HG03575 (cell line): ENCODE data around the gene CAST.

Source experiments
- ATAC-seq: cut with Tn5 transposase; IDR thresholded peaks from one replicate; pipeline ENCODE4 v1.9.1; 2021; ENCODE audit not compliant: unreplicated experiment, insufficient number of reproducible peaks, low FRiP score; ENCODE audit errors: extremely low read depth

CAST gene

DNA sequence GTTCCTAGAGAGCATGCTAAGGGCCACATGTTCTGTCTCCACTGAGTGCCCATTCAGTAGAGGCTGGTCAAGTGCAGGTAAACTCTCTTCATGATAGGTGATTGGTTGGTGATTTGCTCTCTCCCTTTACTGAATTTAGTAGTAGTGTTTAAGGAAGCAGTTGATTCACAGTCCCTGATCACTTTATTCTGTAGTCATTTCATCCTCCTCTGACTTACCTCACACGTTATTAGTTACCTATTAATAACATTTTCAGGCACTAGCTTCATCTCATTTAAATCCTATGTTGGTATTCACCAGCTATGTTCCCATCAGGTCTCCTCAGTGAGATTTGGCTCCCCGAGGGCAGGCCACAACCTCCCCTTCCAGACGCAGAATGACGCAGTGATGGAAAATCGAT lies 93.7 kb downstream of the CAST start:
- ATAC-seq, result no peak

DNA sequence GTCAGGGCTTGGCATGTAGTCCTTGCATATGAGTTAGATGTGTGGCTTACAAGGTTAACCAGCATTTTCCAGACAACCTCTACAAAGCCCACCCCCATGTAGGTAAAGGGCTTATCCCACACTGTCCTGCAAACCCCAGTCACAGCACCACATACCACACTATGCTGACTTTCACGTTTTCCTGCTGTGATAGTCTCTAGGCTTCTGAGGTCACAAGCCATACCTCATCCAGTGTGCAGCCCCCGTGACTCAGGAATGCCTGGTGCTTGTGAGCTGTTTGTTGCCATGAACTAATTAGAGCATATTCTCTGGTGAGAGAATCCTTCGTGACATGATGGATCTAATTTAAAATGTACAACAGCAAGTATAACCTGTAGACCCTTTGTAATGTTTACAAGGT lies 94.8 kb downstream of the CAST start:
- ATAC-seq, result no peak

DNA sequence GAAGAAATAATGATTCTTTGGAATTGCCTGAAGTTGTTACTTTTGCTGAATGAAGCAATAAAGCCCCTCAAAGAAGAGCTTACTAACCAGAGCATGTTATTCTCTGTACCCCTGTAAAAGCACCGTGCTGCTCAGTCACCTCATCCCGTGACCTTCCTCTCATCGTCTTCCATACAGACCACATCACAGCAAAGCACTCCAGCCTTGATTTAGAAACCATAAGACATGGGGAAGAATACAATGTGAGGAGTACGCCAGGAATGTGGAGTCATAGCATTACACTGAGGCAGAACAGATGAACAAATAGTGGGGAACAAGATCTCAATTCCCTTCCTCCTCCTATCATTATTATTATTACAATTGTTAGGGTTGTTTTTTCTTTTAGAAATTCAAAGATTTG lies 96.4 kb downstream of the CAST start:
- ATAC-seq, result no peak

DNA sequence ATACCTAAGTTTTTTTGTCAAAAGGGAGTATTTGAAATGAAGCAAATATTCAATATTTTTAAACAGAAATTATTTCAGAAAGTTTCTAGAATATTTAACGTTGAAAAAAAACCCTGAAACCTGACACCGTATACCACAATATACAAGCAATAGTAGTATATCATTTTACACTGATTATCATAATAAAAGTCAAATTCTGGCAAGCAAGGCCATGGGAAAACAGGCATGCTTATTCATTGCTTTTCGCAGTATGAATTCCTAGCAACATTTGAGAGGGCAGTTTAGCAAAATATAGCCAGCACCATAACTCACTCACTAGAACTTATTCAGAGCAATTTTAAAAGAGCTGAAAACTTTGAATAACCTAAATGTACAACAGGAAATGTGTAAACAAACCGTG lies 99.4 kb downstream of the CAST start:
- no peak for ATAC-seq

DNA sequence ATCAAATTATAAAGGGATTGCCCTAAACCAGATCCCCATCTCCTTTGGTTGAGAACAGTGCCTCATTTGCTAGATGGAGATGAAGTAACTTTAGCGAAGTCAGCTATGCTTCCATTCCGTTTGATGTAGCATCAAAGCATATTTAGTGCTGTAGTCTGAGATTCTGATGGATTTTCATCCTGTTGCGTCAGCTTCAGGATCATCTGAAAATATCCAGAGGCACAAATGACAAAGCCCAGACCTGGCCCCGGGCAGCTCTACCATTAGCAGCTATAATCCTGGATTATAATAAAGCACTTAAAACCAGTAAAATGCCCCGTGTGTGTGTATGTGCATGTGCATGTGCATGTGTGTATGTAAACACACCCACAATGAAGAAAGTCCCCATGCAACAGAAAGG lies 100.8 kb downstream of the CAST start:
- no peak for ATAC-seq

DNA sequence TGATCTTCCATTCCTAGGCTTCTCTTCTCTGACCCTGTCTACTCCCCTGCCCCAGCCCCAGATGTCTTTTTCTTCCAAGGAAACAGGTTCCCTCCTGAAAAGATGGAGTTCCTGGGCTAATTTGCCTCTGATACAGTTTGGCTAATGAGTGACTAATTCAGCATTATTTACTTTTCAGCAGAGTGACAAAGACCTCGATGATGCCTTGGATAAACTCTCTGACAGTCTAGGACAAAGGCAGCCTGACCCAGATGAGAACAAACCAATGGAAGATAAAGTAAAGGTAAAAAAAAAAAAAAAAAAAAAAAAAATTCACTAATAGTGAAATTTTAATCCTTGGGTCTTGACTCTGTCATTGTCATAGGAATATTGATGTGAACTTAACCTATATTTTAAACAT lies 102.9 kb downstream of the CAST start:
- ATAC-seq, result no peak

DNA sequence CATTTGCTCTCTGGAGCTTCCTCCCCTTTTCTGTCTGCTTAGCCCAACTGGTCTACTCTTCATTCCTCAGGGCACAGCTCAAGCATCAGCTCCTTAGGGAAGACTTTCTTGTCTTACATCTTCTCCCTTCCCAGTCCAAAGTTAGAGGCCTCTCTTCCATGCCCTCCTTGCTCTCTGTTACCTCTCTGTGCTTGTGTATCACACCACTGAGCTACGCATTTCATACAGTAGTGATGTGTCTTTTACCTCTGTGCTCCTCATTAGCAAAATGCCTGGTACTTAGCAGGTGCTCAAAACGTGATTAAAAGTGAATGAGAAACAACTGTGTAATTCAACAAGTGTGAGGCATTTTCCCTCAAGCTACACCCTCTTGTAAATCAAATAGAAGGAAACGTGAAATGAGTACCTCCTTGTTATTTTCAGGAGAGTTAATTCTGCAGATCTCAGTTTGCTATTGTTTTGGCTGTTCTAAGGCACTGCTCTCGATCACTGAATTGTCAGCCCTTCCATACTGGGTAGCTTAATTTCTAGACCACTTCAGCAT lies 106.6 kb downstream of the CAST start:
- no peak for ATAC-seq

DNA sequence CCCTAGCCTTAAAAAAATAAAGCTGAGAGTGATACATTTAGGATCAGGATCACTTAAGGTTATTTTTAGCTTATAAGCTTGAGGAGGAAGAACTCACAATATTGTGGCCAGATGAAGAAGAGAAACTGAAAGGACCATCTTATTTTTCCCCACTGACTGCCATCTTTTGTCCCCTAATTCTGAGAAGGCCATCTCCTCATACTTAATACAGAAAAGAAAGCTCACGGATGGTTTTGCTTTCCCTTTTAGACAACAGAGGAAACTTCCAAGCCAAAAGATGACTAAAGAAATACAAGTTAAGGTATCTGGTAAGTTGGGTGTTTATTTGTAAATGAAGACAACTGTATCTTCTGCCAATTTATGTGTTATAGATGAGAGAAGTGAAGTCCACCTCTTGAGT lies 109.2 kb downstream of the CAST start:
- ATAC-seq, result no peak

DNA sequence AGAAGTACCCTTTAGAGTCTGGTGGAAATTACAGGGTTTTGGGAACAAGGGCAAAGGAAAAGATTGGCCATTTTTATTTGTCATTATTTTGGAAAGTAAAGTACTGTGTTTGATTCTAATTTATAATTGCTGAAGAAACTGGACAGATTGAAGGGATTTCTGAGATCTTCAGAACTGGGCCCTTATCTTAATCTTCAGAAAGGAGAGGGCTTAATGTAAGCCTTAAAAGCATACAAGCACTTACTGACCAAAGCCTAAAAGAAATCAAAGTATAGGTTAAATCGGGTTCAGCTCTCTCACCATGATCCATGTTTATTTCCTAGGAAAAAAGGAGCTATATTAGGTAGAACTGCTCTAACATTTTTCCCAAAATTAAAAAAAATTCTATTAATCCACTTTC lies 109.9 kb downstream of the CAST start:
- ATAC-seq, result no peak

DNA sequence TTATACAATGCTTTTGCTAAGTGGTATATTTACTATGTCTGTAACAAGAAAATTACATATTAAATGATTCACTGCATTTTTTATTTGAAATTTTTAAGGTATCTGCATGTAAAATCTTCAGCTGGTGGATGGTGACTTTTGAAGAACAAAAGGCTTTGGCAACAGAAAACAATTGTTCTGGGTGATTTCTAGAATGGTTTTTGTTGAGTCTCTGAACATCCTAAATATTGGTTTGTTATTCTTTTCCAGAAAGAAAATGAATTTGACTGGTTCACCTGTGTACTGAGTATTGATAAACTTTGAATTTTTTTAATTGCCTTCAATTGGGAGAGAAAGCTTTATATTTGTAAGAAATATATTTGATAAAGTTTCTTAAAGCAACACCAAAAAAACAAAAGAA lies 110.4 kb downstream of the CAST start:
- no peak for ATAC-seq

DNA sequence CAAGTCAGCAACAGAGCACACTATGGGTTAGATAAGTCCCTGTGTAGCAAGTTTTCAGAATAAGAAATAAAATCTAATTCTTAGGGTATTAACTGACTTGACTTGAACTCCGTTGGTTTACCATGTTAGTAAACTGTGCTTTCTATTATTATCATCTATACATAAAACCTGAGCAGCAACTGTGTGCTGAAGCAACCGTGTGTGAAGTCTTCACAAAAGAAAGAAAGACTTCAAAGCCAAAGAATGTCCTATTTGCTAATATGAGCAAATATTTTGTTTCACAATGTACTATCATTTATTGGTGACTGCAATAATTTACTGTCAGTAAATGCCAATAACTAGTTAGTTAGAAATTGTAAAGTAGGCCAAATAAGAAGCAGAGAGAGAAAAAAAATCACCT lies 112.9 kb downstream of the CAST start:
- no peak for ATAC-seq

DNA sequence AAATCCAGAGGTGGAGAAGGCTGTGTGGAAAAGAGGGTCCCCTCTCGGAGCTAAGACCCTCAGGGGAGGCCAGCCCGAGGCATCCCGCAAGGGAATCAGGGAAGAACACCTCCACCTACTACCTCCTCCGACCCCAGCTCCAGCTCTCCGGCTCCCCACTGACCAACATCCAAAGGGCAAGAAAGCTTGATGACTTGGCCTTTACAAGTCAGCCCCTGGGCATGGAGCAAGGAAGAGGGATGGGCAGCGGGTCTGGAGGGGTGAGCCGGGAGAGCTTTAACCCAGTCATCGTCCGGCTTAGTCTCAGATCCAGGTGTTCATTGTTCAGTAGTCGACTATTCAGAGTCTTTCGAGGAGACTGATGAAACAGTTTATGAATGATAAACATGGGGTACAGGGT lies 113.5 kb downstream of the CAST start:
- no peak for ATAC-seq

DNA sequence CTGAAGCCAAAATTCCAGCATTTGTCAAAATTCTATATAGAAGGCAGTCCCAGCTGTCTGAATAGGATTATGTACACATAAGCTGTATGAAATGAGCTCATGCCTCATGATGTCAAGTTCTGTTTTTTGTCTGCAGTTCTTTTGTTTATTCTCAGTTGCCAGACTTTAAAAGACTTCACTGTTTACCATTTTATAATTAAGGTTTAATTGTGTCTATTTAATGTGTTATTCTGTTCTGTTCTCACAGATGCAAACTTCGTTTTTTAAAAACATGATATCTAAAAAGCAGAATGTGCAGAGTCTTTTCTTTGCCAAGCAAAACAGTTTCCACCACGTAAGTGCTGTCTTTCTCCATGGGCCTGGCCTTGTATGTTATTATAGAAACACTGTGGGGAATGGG lies 114.4 kb downstream of the CAST start:
- no peak for ATAC-seq

DNA sequence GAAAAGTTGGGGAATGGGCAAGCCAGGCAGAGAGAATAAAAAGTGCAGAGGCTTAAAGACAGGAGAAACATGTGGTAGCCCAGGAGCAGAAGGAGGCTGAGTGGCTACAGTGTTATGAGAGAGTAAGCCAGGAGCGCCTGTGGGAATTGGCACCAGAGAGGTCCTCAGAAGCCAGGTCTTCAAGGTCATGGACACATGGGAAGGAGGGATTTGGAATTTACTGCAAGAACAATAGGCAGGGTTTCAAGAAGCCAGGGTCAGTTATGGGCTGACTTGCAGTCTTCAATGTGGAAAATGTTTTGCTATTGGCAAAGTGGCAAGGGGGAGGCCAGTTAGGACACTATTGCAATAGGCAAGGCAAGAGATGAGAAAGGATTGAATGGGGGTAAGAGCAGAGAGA lies 116.2 kb downstream of the CAST start:
- ATAC-seq, result no peak

DNA sequence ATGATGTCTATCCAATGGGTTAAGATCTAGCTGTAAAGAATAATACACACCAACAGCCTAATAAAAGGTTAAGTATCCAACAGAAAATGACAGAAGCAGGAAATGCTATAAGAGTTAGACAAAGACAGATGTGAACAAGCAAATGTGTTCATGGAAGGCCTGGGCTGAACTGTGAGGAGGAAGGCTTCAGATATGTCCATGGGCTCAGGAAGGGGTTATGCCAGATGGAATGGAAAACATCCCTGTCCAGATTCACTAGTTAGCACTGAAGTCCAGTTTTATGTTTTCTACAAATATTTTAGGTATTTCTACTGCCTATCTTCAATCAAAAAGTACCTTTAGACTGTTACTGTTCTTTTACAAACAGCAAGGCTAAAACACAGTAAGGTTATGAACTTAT lies 118.5 kb downstream of the CAST start:
- no peak for ATAC-seq

DNA sequence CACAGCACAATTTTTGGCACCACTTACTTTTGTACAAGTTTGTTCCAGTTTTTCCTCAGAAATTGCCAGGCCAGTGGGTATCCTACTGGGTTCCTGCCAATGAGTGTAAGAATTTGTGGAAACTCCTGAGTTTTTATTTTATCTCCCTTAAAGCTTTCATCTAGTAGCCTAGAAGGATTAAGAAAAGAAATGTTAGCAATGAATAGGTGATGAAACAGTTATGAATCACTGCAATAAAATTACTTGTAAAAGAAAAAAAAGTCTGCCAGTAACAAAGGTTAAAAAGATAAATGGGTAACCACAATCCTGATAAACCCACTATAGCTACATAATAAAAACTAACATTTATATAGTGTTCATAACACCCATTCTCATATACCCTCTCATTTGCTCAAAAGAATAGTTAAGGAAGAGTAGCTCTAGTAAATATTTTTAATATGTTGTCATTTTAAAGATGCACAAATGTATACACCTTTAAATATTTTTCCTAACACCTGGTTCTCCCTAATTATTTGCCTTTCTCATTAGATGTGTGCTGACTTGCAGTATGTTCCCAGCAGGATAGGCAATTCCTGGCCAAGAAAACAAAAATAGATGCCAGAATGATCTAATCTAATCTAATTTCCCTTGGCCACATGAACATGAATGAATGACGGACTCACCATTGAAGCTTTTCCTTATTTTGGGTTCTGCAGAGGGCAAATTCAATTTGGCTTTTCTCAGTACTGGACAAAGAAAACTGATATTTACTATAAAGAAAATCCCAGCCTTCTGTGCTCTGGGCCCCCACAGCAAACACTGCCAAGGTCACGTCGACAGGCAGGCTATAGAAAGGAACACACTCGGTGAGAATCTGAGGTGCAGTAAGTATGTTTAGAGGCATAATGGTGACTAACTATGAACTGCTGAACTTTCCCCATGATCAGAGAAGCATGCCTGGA lies 119.1 kb downstream of the CAST start:
- no peak for ATAC-seq

DNA sequence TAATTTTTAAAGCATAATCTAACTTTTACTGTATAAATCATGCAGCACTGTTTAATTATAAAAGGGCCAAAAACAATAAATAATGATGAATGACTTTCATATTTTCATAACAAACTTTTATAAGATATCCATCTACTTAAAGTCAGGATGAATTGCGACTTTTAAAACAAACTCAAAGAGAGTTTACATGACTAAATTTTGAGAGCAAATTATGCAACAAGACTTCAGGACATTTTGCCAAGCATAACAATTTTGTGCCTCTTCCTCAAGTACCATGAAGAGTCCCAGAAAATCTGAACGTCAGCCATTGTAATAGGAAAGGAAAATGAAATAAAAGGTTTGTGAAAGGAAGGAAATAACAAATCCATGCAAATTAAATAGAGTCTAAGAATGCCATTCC lies 121.2 kb downstream of the CAST start:
- no peak for ATAC-seq

DNA sequence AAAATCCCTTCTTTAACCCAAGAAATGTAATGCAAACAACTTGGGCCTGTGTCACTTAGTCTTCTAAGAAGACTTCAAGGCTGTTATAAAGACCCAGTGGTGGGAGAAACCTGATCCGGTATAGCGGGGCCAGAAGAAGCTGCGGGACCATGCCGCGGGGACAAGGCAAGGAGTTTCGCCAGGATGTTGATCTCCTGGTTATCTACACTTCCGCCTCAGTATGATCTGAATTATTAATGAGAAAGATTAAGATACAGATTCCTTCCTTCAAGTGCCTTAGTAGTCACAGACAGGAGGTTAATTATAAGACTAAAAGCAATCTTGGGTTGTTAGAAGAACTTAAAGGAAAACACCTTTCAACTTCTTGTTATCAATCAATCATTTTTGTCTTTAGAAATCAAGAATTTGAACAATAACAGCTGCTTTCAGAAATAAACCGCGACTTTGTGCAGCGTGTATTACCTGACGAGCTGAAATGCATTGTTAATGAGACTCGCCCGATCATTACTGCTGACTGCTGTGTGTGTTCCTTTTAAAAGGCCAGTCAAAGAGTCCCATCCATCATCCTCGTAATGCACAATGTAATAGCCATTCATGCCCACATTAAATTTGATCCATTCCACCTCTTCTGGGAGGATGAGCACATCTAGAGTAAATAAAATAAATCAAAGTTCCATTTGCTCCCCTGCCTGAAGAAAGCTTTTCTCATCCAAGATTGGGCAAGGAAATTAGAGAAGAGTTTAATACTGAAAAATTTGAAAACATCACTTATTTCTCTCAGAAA lies 123.3 kb downstream of the CAST start:
- ATAC-seq, result no peak

DNA sequence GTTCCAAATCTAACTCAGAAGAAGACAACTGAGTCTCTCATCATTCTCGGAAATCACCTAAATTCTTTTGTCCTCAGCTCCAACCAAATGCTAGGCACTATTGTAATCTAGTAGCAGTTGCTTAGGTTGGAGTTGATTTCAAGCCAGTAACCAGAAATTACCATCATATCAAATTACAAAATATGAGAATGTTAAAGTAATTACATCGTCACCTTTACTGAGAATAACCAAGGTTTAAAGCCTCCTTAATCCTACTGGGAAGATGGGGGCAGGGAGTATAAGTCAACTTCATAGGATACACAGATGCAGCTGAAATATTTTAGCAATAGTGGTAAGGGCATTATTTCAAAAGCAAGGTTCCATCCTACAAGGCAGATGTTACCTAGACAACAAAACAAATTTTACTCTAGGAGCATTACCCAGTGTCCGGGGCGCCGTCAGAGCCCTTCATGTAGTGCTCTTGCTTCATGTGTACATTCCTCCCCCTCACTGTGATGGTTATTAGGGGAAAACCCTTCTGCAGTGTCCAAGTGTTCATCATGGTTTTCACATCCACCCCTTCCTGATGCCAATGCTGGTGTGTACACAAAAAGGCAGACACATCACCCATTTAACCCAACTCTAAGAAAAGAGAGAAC lies 126.1 kb downstream of the CAST start:
- ATAC-seq, result no peak
